SK-N-SH treated with all-trans-retinoic acid at 6 μM for 48 hours (cell line): ENCODE measurements around the gene DBNDD1.
A peak's percentile ranks its signal among the peaks of the same experiment; 100 is the strongest.

Source experiments
- ATAC-seq: fragments of 200-7000 bp; cut with Tn5 transposase; 3 replicates; pipeline ENCODE4 v1.9.1; 2020; ENCODE audit warnings: mild to moderate bottlenecking, moderate library complexity
- ARNTL ChIP-seq: fragments of 450-650 bp; formaldehyde crosslinking; IDR thresholded peaks from 2 replicates; pipeline ENCODE4 v1.5.0; 2020; ENCODE audit warnings: low read depth, mild to moderate bottlenecking, moderate library complexity, borderline replicate concordance
- BACH2 ChIP-seq: fragments of 250-450 bp; sonication (Bioruptor Pico); IDR thresholded peaks from 2 replicates; pipeline ENCODE4 v1.9.0; 2021; ENCODE audit warnings: mild to moderate bottlenecking, borderline replicate concordance
- CSDC2 ChIP-seq: fragments of 250-450 bp; sonication (Bioruptor Pico); IDR thresholded peaks from 2 replicates; pipeline ENCODE4 v1.5.0; 2020; ENCODE audit warnings: mild to moderate bottlenecking, moderate library complexity
- ESRRG ChIP-seq: fragments of 250-450 bp; sonication (Bioruptor Pico); IDR thresholded peaks from 2 replicates; pipeline ENCODE4 v1.6.1; 2021; ENCODE audit warnings: mild to moderate bottlenecking
- GLIS3 ChIP-seq: fragments of 250-450 bp; sonication (Bioruptor Pico); IDR thresholded peaks from 2 replicates; pipeline ENCODE4 v1.5.0; 2020; ENCODE audit warnings: mild to moderate bottlenecking, moderate library complexity
- ISL1 ChIP-seq: fragments of 250-450 bp; sonication (Bioruptor Pico); IDR thresholded peaks from 2 replicates; pipeline ENCODE4 v2.1.2; 2022; ENCODE audit warnings: mild to moderate bottlenecking, moderate library complexity
- OSR1 ChIP-seq: fragments of 250-450 bp; sonication (Bioruptor Pico); IDR thresholded peaks from 2 replicates; pipeline ENCODE4 v1.8.0; 2022; ENCODE audit warnings: moderate library complexity, mild to moderate bottlenecking, inconsistent platforms
- PPARA ChIP-seq: fragments of 250-450 bp; sonication (Bioruptor Pico); IDR thresholded peaks from 2 replicates; pipeline ENCODE4 v1.5.0; 2020; ENCODE audit warnings: mild to moderate bottlenecking, borderline replicate concordance
- RARB ChIP-seq: fragments of 250-450 bp; sonication (Bioruptor Pico); IDR thresholded peaks from 2 replicates; pipeline ENCODE4 v1.8.0; 2021; ENCODE audit warnings: mild to moderate bottlenecking, moderate library complexity
- SNAI2 ChIP-seq: fragments of 250-450 bp; sonication (Bioruptor Pico); IDR thresholded peaks from 2 replicates; pipeline ENCODE4 v1.5.0; 2020; ENCODE audit warnings: mild to moderate bottlenecking, moderate library complexity
- TCF4 ChIP-seq: fragments of 250-450 bp; sonication (Bioruptor Pico); IDR thresholded peaks from 2 replicates; pipeline ENCODE4 v1.8.0; 2021; ENCODE audit warnings: mild to moderate bottlenecking, moderate library complexity, borderline replicate concordance
- TOX ChIP-seq: fragments of 250-450 bp; sonication (Bioruptor Pico); IDR thresholded peaks from 2 replicates; pipeline ENCODE4 v1.8.0; 2021; ENCODE audit warnings: mild to moderate bottlenecking, moderate library complexity, borderline replicate concordance
- ZC3H10 ChIP-seq: fragments of 250-450 bp; sonication (Bioruptor Pico); IDR thresholded peaks from 2 replicates; pipeline ENCODE4 v1.5.1; 2021; ENCODE audit warnings: mild to moderate bottlenecking, moderate library complexity
- ZFP3 ChIP-seq: fragments of 250-450 bp; sonication (Bioruptor Pico); IDR thresholded peaks from 2 replicates; pipeline ENCODE4 v1.5.0; 2020; ENCODE audit warnings: mild to moderate bottlenecking, moderate library complexity
- ZFP30 ChIP-seq: fragments of 450-650 bp; formaldehyde crosslinking; IDR thresholded peaks from 2 replicates; pipeline ENCODE4 v1.5.0; 2022; ENCODE audit warnings: mild to moderate bottlenecking, moderate library complexity
- ZNF565 ChIP-seq: fragments of 450-650 bp; formaldehyde crosslinking; conservative IDR thresholded peaks from 2 replicates; pipeline ENCODE4 v1.5.0; 2020; ENCODE audit warnings: low read depth, mild to moderate bottlenecking, moderate library complexity
- ZNF70 ChIP-seq: fragments of 450-650 bp; formaldehyde crosslinking; IDR thresholded peaks from 2 replicates; pipeline ENCODE4 v1.5.0; 2020; ENCODE audit warnings: mild to moderate bottlenecking, moderate library complexity
- TF ChIP-seq, protein P1 (sequence below): fragments of 250-450 bp; sonication (Bioruptor Pico); IDR thresholded peaks from 2 replicates; pipeline ENCODE4 v1.5.1; 2021; ENCODE audit warnings: mild to moderate bottlenecking, moderate library complexity
- TF ChIP-seq, protein P2 (sequence below): fragments of 250-450 bp; sonication (Bioruptor Pico); IDR thresholded peaks from 2 replicates; pipeline ENCODE4 v1.8.0; 2020; ENCODE audit warnings: mild to moderate bottlenecking, moderate library complexity, borderline replicate concordance
- TF ChIP-seq, protein P3 (sequence below): fragments of 250-450 bp; sonication (Bioruptor Pico); IDR thresholded peaks from 2 replicates; pipeline ENCODE4 v1.5.0; 2020; ENCODE audit warnings: mild to moderate bottlenecking, moderate library complexity
- TF ChIP-seq, protein P4 (sequence below): fragments of 250-450 bp; sonication (Bioruptor Pico); IDR thresholded peaks from 2 replicates; pipeline ENCODE4 v1.8.0; 2021; ENCODE audit warnings: low read depth, mild to moderate bottlenecking, moderate library complexity, borderline replicate concordance
- TF ChIP-seq, protein P5 (sequence below): fragments of 250-450 bp; sonication (Bioruptor Pico); IDR thresholded peaks from 2 replicates; pipeline ENCODE4 v1.5.1; 2020; ENCODE audit warnings: low read depth, mild to moderate bottlenecking, moderate library complexity

DBNDD1 gene

DNA sequence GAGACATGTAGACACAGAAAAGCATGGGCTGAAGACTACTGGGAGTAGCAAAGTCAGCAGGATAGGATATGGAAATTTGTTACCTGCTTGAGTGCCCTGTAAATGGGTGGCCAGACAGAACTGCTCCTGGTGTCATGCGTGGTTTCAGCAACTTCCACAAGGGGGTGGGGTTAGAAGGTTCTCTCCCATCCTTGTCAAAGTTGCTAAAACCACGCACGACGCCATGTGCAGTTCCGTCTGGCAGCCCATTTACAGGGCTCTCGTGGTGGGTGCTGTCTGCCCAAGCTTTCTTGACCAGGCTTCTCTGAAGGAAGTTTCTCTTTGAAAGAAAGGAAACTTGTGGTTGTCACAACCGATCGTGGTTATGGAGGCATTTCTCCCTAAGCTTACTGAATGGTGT, 6.9 kb upstream of the DBNDD1 start:
- TF ChIP-seq GLIS3 (no peak), ISL1 (no peak), ZC3H10 (CRISPR knock-in tag) (no peak)
- TF ChIP-seq, protein P1, sequence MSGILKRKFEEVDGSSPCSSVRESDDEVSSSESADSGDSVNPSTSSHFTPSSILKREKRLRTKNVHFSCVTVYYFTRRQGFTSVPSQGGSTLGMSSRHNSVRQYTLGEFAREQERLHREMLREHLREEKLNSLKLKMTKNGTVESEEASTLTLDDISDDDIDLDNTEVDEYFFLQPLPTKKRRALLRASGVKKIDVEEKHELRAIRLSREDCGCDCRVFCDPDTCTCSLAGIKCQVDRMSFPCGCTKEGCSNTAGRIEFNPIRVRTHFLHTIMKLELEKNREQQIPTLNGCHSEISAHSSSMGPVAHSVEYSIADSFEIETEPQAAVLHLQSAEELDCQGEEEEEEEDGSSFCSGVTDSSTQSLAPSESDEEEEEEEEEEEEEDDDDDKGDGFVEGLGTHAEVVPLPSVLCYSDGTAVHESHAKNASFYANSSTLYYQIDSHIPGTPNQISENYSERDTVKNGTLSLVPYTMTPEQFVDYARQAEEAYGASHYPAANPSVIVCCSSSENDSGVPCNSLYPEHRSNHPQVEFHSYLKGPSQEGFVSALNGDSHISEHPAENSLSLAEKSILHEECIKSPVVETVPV = no peak
- no peak for ATAC-seq

DNA sequence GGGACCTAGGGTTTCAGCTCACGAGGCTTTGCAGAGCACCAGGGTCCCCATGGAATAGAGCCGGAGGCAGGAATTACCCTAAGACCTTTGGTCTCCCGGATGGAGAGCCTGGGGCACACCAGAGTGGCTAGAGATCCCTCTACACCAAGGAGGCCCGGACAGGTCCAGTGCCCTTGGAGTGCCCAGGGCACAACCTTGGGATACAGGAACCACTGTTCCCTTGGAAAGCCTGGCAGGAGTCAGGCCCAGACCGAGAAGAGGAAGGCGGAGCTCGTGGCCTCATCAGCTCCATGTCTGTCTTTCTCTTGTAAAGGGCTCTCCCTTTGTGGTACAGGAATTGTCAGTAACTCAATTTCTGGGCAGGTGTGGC, 3.8 kb upstream of the DBNDD1 start:
- TF ChIP-seq ZFP3 (CRISPR knock-in tag) (no peak), CSDC2 (CRISPR knock-in tag) (no peak), OSR1 (no peak), TCF4 (CRISPR knock-in tag) (no peak), RARB (CRISPR knock-in tag) (no peak), ARNTL (CRISPR knock-in tag) (no peak), PPARA (CRISPR knock-in tag) (no peak), ZNF70 (CRISPR knock-in tag) (no peak), ESRRG (CRISPR knock-in tag) (no peak), ZFP30 (CRISPR knock-in tag) (no peak), ISL1 (no peak), ZC3H10 (CRISPR knock-in tag) (no peak), GLIS3 (no peak), ZNF565 (CRISPR knock-in tag) (no peak), SNAI2 (CRISPR knock-in tag) (no peak)
- TF ChIP-seq, protein P1 = no peak
- TF ChIP-seq, protein P2, sequence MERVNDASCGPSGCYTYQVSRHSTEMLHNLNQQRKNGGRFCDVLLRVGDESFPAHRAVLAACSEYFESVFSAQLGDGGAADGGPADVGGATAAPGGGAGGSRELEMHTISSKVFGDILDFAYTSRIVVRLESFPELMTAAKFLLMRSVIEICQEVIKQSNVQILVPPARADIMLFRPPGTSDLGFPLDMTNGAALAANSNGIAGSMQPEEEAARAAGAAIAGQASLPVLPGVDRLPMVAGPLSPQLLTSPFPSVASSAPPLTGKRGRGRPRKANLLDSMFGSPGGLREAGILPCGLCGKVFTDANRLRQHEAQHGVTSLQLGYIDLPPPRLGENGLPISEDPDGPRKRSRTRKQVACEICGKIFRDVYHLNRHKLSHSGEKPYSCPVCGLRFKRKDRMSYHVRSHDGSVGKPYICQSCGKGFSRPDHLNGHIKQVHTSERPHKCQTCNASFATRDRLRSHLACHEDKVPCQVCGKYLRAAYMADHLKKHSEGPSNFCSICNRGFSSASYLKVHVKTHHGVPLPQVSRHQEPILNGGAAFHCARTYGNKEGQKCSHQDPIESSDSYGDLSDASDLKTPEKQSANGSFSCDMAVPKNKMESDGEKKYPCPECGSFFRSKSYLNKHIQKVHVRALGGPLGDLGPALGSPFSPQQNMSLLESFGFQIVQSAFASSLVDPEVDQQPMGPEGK (CRISPR knock-in tag) = no peak
- peak; percentile 10 for ATAC-seq

DNA sequence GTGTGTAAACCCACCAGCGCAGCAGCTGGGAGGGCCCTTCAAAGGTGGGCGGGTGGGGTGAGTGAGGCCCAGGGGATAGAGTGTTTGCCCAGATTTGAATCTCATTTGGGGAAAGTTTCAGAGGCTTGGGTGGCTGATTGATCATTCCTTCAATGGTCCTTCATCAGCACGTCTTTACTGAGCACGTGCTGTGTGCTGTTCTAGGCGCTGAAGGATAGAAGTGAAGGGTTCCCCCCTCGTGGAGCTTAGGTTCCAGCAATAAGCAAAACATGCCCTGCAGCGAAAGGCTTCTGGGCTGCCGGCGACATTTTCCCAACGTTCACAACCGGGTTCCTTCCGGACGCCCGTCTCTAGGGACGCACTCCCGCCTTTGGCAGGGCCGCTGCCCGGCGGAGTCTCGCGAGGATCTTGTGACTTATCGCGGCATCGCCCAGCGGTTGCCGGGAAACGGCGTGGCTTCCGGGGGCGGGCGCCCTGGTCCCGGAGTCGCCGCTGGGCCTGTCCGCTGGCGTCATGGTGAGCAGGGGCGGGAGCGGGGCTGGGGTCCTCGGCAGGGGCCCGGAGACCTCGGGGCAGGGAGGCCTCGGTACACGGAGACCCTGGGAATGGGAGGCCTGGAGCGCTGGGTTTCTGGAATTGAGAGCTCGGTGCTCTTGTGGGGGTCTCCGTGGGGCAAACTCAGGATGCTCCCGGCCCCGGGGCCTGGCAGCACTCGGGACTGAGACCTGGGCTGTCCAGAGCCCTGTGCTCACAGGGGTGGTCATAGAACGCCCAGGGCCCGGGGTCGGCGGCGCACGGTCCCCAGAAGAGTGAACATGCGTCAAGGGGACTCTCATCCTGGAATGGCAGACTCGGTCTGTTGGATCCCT, 3.2 kb upstream of the DBNDD1 start:
- peak; percentile 87 for ATAC-seq
- TF ChIP-seq OSR1 (no peak), ARNTL (CRISPR knock-in tag) (no peak), ZNF565 (CRISPR knock-in tag) (no peak), ZFP30 (CRISPR knock-in tag) (no peak), ESRRG (CRISPR knock-in tag) (no peak), CSDC2 (CRISPR knock-in tag) (no peak), TOX (CRISPR knock-in tag) (no peak), ZC3H10 (CRISPR knock-in tag) (no peak), PPARA (CRISPR knock-in tag) (no peak), ZNF70 (CRISPR knock-in tag) (no peak), TCF4 (CRISPR knock-in tag) (no peak), ZFP3 (CRISPR knock-in tag) (no peak), ISL1 (no peak), BACH2 (CRISPR knock-in tag) (no peak), GLIS3 (no peak)
- TF ChIP-seq, protein P3, sequence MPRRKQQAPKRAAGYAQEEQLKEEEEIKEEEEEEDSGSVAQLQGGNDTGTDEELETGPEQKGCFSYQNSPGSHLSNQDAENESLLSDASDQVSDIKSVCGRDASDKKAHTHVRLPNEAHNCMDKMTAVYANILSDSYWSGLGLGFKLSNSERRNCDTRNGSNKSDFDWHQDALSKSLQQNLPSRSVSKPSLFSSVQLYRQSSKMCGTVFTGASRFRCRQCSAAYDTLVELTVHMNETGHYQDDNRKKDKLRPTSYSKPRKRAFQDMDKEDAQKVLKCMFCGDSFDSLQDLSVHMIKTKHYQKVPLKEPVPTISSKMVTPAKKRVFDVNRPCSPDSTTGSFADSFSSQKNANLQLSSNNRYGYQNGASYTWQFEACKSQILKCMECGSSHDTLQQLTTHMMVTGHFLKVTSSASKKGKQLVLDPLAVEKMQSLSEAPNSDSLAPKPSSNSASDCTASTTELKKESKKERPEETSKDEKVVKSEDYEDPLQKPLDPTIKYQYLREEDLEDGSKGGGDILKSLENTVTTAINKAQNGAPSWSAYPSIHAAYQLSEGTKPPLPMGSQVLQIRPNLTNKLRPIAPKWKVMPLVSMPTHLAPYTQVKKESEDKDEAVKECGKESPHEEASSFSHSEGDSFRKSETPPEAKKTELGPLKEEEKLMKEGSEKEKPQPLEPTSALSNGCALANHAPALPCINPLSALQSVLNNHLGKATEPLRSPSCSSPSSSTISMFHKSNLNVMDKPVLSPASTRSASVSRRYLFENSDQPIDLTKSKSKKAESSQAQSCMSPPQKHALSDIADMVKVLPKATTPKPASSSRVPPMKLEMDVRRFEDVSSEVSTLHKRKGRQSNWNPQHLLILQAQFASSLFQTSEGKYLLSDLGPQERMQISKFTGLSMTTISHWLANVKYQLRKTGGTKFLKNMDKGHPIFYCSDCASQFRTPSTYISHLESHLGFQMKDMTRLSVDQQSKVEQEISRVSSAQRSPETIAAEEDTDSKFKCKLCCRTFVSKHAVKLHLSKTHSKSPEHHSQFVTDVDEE = no peak
- TF ChIP-seq, protein P1 = no peak
- TF ChIP-seq, protein P4, sequence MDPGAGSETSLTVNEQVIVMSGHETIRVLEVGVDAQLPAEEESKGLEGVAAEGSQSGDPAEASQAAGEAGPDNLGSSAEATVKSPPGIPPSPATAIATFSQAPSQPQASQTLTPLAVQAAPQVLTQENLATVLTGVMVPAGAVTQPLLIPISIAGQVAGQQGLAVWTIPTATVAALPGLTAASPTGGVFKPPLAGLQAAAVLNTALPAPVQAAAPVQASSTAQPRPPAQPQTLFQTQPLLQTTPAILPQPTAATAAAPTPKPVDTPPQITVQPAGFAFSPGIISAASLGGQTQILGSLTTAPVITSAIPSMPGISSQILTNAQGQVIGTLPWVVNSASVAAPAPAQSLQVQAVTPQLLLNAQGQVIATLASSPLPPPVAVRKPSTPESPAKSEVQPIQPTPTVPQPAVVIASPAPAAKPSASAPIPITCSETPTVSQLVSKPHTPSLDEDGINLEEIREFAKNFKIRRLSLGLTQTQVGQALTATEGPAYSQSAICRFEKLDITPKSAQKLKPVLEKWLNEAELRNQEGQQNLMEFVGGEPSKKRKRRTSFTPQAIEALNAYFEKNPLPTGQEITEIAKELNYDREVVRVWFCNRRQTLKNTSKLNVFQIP (CRISPR knock-in tag) = no peak
- TF ChIP-seq, protein P5, sequence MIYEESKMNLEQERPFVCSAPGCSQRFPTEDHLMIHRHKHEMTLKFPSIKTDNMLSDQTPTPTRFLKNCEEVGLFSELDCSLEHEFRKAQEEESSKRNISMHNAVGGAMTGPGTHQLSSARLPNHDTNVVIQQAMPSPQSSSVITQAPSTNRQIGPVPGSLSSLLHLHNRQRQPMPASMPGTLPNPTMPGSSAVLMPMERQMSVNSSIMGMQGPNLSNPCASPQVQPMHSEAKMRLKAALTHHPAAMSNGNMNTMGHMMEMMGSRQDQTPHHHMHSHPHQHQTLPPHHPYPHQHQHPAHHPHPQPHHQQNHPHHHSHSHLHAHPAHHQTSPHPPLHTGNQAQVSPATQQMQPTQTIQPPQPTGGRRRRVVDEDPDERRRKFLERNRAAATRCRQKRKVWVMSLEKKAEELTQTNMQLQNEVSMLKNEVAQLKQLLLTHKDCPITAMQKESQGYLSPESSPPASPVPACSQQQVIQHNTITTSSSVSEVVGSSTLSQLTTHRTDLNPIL (CRISPR knock-in tag) = no peak
